ENCODE measurements around the gene LPIN3. TPM values are rescaled to one million over a fixed set of nuclear protein-coding genes. Genes with fewer than 3 reads are reported as not detected.

LPIN3 gene
- total RNA-seq, 1 donor from 2014 or later, result 2.8 TPM

- DNase-seq (ENCODE audit: low spot score), result no peak
Observed at GRCh38 chr20:41360831-41361756, 20.5 kb downstream of the LPIN3 start.

GRCh38 chr20:41361757-41362747 is 21.4 kb downstream of the LPIN3 start:
- Mint-ChIP-seq H3K36me3 (no peaks in the 10 kb centered on the region), H3K4me3 (no peak overlapping the region), H3K27ac (no peak overlapping the region), H3K9me3 (no peaks in the 10 kb centered on the region), H3K27me3 (ENCODE audit: insufficient read depth, low read depth) (peaks cover 10% of the 10 kb centered on the region), H3K4me1 (peaks cover 12% of the 10 kb centered on the region)
- no peaks in the 10 kb centered on the region for H3K9me3 ChIP-seq (ENCODE audit: low read depth)
- H2AFZ ChIP-seq (replicated peaks), result no peak overlapping the region
- H4K20me1 ChIP-seq (ENCODE audit: low read depth), result peaks cover 13% of the 10 kb centered on the region
- no peak overlapping the region for H3K4me3 ChIP-seq
- peaks cover 33% of the 10 kb centered on the region for H3K27me3 ChIP-seq
- no peak overlapping the region for H3K4me2 ChIP-seq
- H3K27ac ChIP-seq, result no peak overlapping the region
- TF ChIP-seq EZH2 (IDR thresholded peaks at IDR 0.05) (no peak), CTCF (IDR thresholded peaks at IDR 0.05) (no peak), EZH2phosphoT487 (IDR thresholded peaks at IDR 0.05) (no peak)
- peaks cover 3% of the 10 kb centered on the region for H3K4me1 ChIP-seq
- DNase-seq (ENCODE audit: low spot score), result no peak
- H3K79me2 ChIP-seq (ENCODE audit: low read depth), result no peaks in the 10 kb centered on the region
- H3K9ac ChIP-seq, result no peak overlapping the region
- H3F3A ChIP-seq (ENCODE audit: low read depth), result peaks cover 2% of the 10 kb centered on the region
- no peaks in the 10 kb centered on the region for H3K36me3 ChIP-seq

More at GRCh38 chr20:41360831-41361756, 20.5 kb downstream of the LPIN3 start:
- H3K9ac ChIP-seq, result no peak overlapping the region
- TF ChIP-seq CTCF (IDR thresholded peaks at IDR 0.05), result no peak
- H3K9me3 ChIP-seq (ENCODE audit: low read depth), result no peaks in the 10 kb centered on the region
- no peaks in the 10 kb centered on the region for H3K36me3 ChIP-seq
- H4K20me1 ChIP-seq (ENCODE audit: low read depth), result peaks cover 13% of the 10 kb centered on the region
- H3F3A ChIP-seq (ENCODE audit: low read depth), result no peaks in the 10 kb centered on the region
- no peaks in the 10 kb centered on the region for H3K79me2 ChIP-seq (ENCODE audit: low read depth)
- Mint-ChIP-seq H3K27me3 (ENCODE audit: insufficient read depth, low read depth) (peaks cover 12% of the 10 kb centered on the region), H3K27ac (no peak overlapping the region), H3K9me3 (no peaks in the 10 kb centered on the region), H3K4me1 (peaks cover 11% of the 10 kb centered on the region), H3K4me3 (no peak overlapping the region), H3K36me3 (no peaks in the 10 kb centered on the region)
- H2AFZ ChIP-seq (replicated peaks), result no peak overlapping the region
- H3K27me3 ChIP-seq, result peaks cover 24% of the 10 kb centered on the region
- H3K4me1 ChIP-seq, result no peaks in the 10 kb centered on the region
- H3K4me2 ChIP-seq, result no peak overlapping the region
- H3K27ac ChIP-seq, result no peak overlapping the region
- H3K4me3 ChIP-seq, result no peak overlapping the region

- no peaks in the 10 kb centered on the region for H3K9me3 Mint-ChIP-seq
Observed at GRCh38 chr20:41362748-41363140, 22.1 kb downstream of the LPIN3 start.

More at GRCh38 chr20:41362748-41363140, 22.1 kb downstream of the LPIN3 start:
- no peaks in the 10 kb centered on the region for H3K36me3 ChIP-seq
- no peaks in the 10 kb centered on the region for H3K79me2 ChIP-seq (ENCODE audit: low read depth)
- H3K4me2 ChIP-seq, result no peak overlapping the region
- H2AFZ ChIP-seq (replicated peaks), result no peak overlapping the region
- H3F3A ChIP-seq (ENCODE audit: low read depth), result peaks cover 9% of the 10 kb centered on the region
- no peak overlapping the region for H3K9ac ChIP-seq
- H3K27ac Mint-ChIP-seq, result no peak overlapping the region
- H3K27ac ChIP-seq, result no peak overlapping the region
- H4K20me1 ChIP-seq (ENCODE audit: low read depth), result peaks cover 13% of the 10 kb centered on the region
- no peak for TF ChIP-seq CTCF (IDR thresholded peaks at IDR 0.05)
- TF ChIP-seq EZH2phosphoT487 (IDR thresholded peaks at IDR 0.05), result no peak
- no peak for TF ChIP-seq EZH2 (IDR thresholded peaks at IDR 0.05)
- H3K9me3 ChIP-seq (ENCODE audit: low read depth), result no peaks in the 10 kb centered on the region
- H3K36me3 Mint-ChIP-seq, result no peaks in the 10 kb centered on the region
- no peak overlapping the region for H3K4me3 Mint-ChIP-seq
- H3K27me3 Mint-ChIP-seq (ENCODE audit: insufficient read depth, low read depth), result peaks cover 14% of the 10 kb centered on the region
- H3K4me3 ChIP-seq, result no peak overlapping the region
- peaks cover 40% of the 10 kb centered on the region for H3K27me3 ChIP-seq
- H3K4me1 ChIP-seq, result peaks cover 9% of the 10 kb centered on the region
- H3K4me1 Mint-ChIP-seq, result peaks cover 18% of the 10 kb centered on the region
- no peak for DNase-seq (ENCODE audit: low spot score)
